ENCODE measurements around the gene NLGN2. TPM values are rescaled to one million over a fixed set of nuclear protein-coding genes. Genes with fewer than 3 reads are reported as not detected.

Gene NLGN2
- total and polyA plus RNA-seq, 2 of the 8 experiments (the other 6 are each of a cell fraction or from before 2014, with no cell fraction given) = 21.2 to 62.8 TPM

DNA sequence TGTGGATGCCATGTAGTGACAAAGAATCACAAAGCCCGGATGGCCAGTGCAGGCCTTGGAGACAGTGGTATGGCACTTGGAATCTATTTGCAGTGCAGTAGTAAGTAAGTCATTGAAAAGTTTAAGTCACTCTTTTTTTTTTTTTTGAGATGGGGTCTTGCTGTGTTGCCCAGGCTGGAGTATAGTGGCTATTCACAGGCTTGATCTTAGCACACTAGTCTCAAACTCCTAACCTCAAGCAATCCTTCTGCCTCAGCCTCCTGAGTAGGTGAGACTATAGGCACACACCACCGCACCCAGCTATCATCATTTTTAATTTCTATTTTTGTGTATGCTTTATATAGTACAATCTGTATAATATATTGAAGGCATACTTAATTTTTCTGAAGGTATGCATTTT lies 9.0 kb upstream of the NLGN2 start:
- WGBS, 2 experiments (ENCODE audit: extremely low coverage in 1 of 2, insufficient coverage in 1 of 2, insufficient read length in 1 of 2, insufficient replicate concordance in 2 of 2, low coverage in 1 of 2, low lambda C conversion rate in 2 of 2, missing lambda C conversion rate in 1 of 2) = 93% methylated on average over 2 of the region's 2 CpGs; no CpG with 5 or more reads in 1 of the 2 experiments
- Histone ChIP-seq H3K4me3 (ENCODE audit: extremely low read depth in 1 of 4, insufficient read depth in 2 of 4, low read depth in 3 of 4, low read length in 4 of 4) (no peak overlapping the region), H3K4me2 (ENCODE audit: insufficient read depth in 1 of 2, low read depth in 2 of 2, low read length in 2 of 2) (no peak overlapping the region), H2BK20ac (ENCODE audit: low read length) (no peak overlapping the region), H3K18ac (ENCODE audit: extremely low read depth, low read length) (no peak overlapping the region), H4K20me1 (replicated peaks in 1 of 2; ENCODE audit: control insufficient read depth in 1 of 2, insufficient read depth in 2 of 2, low read length in 2 of 2) (peaks cover 0 to 3% of the 10 kb centered on the region in 2 experiments), H3K27me3 (replicated peaks in 1 of 4; ENCODE audit: control insufficient read depth in 3 of 4, extremely low read depth in 1 of 4, insufficient read depth in 3 of 4, low read length in 3 of 4) (no peaks in the 10 kb centered on the region), H3K9ac (replicated peaks in 1 of 4; ENCODE audit: extremely low read depth in 1 of 4, low read depth in 3 of 4, low read length in 3 of 4) (no peak overlapping the region), H2BK120ac (replicated peaks; ENCODE audit: low read depth, low read length) (no peak overlapping the region), H3K4me1 (replicated peaks in 1 of 4; ENCODE audit: control insufficient read depth in 3 of 4, insufficient read depth in 4 of 4, low read length in 3 of 4) (peaks cover 0 to 5% (median 3%) of the 10 kb centered on the region in 4 experiments; a peak in 4 of 7 replicates), H3K27ac (ENCODE audit: low read depth, low read length) (no peak overlapping the region), H4K8ac (ENCODE audit: extremely low read depth, insufficient read depth, low read length) (no peak overlapping the region), H3K9me3 (ENCODE audit: insufficient read depth in 2 of 2, low read depth in 1 of 2, low read length in 1 of 2) (no peaks in the 10 kb centered on the region), H2AK5ac (ENCODE audit: low read depth, low read length) (no peak overlapping the region), H3K36me3 (ENCODE audit: control insufficient read depth in 2 of 4, insufficient read depth in 4 of 4, low read length in 3 of 4) (no peaks in the 10 kb centered on the region), H2AFZ (ENCODE audit: low read length) (no peak overlapping the region), H3K4ac (replicated peaks; ENCODE audit: insufficient read length, low read depth, low read length) (no peak overlapping the region), H3K56ac (replicated peaks; ENCODE audit: insufficient read length, low read depth, low read length) (no peak overlapping the region), H4K91ac (replicated peaks; ENCODE audit: insufficient read length, low read length) (peak overlapping the region; percentile 27), H3K79me2 (ENCODE audit: control insufficient read depth in 1 of 2, insufficient read depth in 2 of 2, low read length in 2 of 2) (0 out of 4 replicates have a peak, but pooled peaks cover 0 to 4% of the 10 kb centered on the region in 2 experiments), H3K23me2 (ENCODE audit: low read depth, low read length) (peaks cover 13% of the 10 kb centered on the region; the same call in 1 of the 2 replicates), H2BK5ac (ENCODE audit: low read depth, low read length) (no peak overlapping the region), H3K79me1 (ENCODE audit: low read depth, low read length) (peaks cover 2% of the 10 kb centered on the region; the same call in 1 of the 2 replicates), H2BK12ac (ENCODE audit: low read depth, low read length) (no peak overlapping the region), H4K5ac (ENCODE audit: insufficient read length, low read depth, low read length) (no peak overlapping the region), H3K14ac (ENCODE audit: insufficient read length) (no peak overlapping the region), H2BK15ac (ENCODE audit: low read length) (no peak overlapping the region), H3K23ac (ENCODE audit: insufficient read length) (no peak overlapping the region)
- TF ChIP-seq KDM1A (IDR thresholded peaks at IDR 0.05; ENCODE audit: borderline replicate concordance, low read length) = 0 out of 2 replicates have a peak, but pooled peaks have one; percentile 10
- no peak for TF ChIP-seq JUN (IDR thresholded peaks at IDR 0.05; ENCODE audit: low read depth, low read length)
- FAIRE-seq = no peak
- no peak for DNase-seq (ENCODE audit: low read depth in 1 of 2, low spot score in 2 of 2)
- POLR2A ChIA-PET (ENCODE audit: partially characterized antibody) = interaction anchor here (0.6 to 2.3 kb wide), 11 partner anchors 9 to 1963 kb away, joined by 3 to 8 read pairs (median 4); partner anchors contain the start of genes ACAP1, CD68 and TMEM102
- CTCF ChIA-PET (ENCODE audit: partially characterized antibody) = interaction anchor here (0.6 to 2.2 kb wide), 9 partner anchors 10 to 178 kb away, joined by 3 to 14 read pairs (median 3); partner anchors contain the start of genes TMEM95 and TNK1
